HepG2 (cell line): ENCODE measurements around the gene PTPRU. TPM values are rescaled to one million over a fixed set of nuclear protein-coding genes. Genes with fewer than 3 reads are reported as not detected.

ENCODE experiments used
- NCOR1 ChIP-seq: fragments of 200-600 bp; sonication (generic); IDR thresholded peaks from 2 replicates; pipeline ENCODE4 v1.7.0; 2017; ENCODE audit warnings: antibody characterized with exemption, low read length, borderline replicate concordance
- PPARG ChIP-seq: conservative IDR thresholded peaks from 2 replicates; pipeline ENCODE4 v1.6.1; 2016; ENCODE audit warnings: missing biosample characterization, missing genetic modification reagents
- TBX3 ChIP-seq: fragments of 450-650 bp; IDR thresholded peaks from 2 replicates; pipeline ENCODE4 v1.6.1; 2017; ENCODE audit warnings: antibody characterized with exemption, mild to moderate bottlenecking, inconsistent platforms, borderline replicate concordance
- ZNF33B ChIP-seq: sonication (generic); formaldehyde crosslinking; IDR thresholded peaks from 2 replicates; pipeline ENCODE4 v1.5.1; 2020; ENCODE audit warnings: mild to moderate bottlenecking, missing genetic modification reagents
- ZSCAN9 ChIP-seq: IDR thresholded peaks from 2 replicates; pipeline ENCODE4 v1.6.1; 2016; ENCODE audit warnings: borderline replicate concordance
- polyA plus RNA-seq, 8 experiments: library from polyadenylated mRNA; depleted of rRNA in 3 of 8; stranded (reverse) in 7 of 8; unstranded in 1 of 8; fragments of >200 nt; fragmentation: Illumina TruSeq in 4 of 8; extraction: Trizol in 4 of 8; gene quantifications; 2 replicates each; pipeline versions ENCODE4 v1.2.1 to v1.2.3, GENCODE V29; 2011 to 2016; ENCODE audit warnings: low read depth in 4 of 8, missing spikeins in 1 of 8, mixed read lengths in 1 of 8; ENCODE audit not compliant: insufficient read depth in 1 of 8
- total RNA-seq, 5 experiments: library from RNA; depleted of rRNA; stranded (reverse); fragments of >200 nt; fragmentation: Illumina TruSeq; extraction: Trizol; gene quantifications; 2 replicates each; pipeline ENCODE4 v1.2.3, GENCODE V29; 2016; ENCODE audit warnings: low read depth in 1 of 5
- TF ChIP-seq, protein P1 (sequence below): sonication (generic); formaldehyde crosslinking; IDR thresholded peaks from one replicate; pipeline ENCODE4 v1.5.1; 2020; ENCODE audit warnings: mild to moderate bottlenecking, missing genetic modification reagents; ENCODE audit errors: not compliant biosample characterization
- TF ChIP-seq, protein P2 (sequence below): sonication (generic); formaldehyde crosslinking; IDR thresholded peaks from 2 replicates; pipeline ENCODE4 v1.4.0; 2020; ENCODE audit warnings: missing genetic modification reagents, borderline replicate concordance
- TF ChIP-seq, protein P3 (sequence below): sonication (generic); formaldehyde crosslinking; IDR thresholded peaks from 2 replicates; pipeline ENCODE4 v1.4.0; 2020; ENCODE audit warnings: mild to moderate bottlenecking, missing genetic modification reagents
- TF ChIP-seq, protein P4 (sequence below): sonication (generic); formaldehyde crosslinking; IDR thresholded peaks from 2 replicates; pipeline ENCODE4 v1.8.1; 2023; ENCODE audit warnings: mild to moderate bottlenecking, moderate library complexity, missing genetic modification reagents

Gene PTPRU
- total and polyA plus RNA-seq, 2 of the 13 experiments (the other 11 are each of a cell fraction or from before 2014, with no cell fraction given) = 21.6 to 22.3 TPM

- TF ChIP-seq, protein P1, sequence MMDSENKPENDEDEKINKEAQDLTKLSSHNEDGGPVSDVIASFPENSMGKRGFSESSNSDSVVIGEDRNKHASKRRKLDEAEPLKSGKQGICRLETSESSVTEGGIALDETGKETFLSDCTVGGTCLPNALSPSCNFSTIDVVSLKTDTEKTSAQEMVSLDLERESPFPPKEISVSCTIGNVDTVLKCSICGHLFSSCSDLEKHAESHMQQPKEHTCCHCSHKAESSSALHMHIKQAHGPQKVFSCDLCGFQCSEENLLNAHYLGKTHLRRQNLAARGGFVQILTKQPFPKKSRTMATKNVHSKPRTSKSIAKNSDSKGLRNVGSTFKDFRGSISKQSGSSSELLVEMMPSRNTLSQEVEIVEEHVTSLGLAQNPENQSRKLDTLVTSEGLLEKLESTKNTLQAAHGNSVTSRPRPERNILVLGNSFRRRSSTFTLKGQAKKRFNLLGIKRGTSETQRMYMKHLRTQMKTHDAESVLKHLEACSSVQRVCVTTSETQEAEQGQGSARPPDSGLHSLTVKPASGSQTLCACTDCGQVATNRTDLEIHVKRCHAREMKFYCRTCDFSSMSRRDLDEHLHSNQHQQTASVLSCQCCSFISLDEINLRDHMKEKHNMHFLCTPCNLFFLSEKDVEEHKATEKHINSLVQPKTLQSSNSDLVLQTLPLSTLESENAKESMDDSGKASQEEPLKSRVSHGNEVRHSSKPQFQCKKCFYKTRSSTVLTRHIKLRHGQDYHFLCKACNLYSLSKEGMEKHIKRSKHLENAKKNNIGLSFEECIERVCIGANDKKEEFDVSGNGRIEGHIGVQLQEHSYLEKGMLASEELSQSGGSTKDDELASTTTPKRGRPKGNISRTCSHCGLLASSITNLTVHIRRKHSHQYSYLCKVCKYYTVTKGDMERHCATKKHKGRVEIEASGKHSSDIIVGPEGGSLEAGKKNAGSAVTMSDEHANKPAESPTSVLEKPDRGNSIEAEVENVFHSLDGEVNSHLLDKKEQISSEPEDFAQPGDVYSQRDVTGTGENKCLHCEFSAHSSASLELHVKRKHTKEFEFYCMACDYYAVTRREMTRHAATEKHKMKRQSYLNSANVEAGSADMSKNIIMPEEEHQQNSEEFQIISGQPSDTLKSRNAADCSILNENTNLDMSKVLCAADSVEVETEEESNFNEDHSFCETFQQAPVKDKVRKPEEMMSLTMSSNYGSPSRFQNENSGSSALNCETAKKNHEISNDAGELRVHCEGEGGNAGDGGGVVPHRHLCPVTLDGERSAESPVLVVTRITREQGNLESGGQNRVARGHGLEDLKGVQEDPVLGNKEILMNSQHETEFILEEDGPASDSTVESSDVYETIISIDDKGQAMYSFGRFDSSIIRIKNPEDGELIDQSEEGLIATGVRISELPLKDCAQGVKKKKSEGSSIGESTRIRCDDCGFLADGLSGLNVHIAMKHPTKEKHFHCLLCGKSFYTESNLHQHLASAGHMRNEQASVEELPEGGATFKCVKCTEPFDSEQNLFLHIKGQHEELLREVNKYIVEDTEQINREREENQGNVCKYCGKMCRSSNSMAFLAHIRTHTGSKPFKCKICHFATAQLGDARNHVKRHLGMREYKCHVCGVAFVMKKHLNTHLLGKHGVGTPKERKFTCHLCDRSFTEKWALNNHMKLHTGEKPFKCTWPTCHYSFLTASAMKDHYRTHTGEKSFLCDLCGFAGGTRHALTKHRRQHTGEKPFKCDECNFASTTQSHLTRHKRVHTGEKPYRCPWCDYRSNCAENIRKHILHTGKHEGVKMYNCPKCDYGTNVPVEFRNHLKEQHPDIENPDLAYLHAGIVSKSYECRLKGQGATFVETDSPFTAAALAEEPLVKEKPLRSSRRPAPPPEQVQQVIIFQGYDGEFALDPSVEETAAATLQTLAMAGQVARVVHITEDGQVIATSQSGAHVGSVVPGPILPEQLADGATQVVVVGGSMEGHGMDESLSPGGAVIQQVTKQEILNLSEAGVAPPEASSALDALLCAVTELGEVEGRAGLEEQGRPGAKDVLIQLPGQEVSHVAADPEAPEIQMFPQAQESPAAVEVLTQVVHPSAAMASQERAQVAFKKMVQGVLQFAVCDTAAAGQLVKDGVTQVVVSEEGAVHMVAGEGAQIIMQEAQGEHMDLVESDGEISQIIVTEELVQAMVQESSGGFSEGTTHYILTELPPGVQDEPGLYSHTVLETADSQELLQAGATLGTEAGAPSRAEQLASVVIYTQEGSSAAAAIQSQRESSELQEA = peak; percentile 46
- TF ChIP-seq ZSCAN9 (CRISPR knock-in tag) (no peak), NCOR1 (no peak), PPARG (CRISPR knock-in tag) (no peak), ZNF33B (no peak), TBX3 (no peak)
- TF ChIP-seq, protein P2, sequence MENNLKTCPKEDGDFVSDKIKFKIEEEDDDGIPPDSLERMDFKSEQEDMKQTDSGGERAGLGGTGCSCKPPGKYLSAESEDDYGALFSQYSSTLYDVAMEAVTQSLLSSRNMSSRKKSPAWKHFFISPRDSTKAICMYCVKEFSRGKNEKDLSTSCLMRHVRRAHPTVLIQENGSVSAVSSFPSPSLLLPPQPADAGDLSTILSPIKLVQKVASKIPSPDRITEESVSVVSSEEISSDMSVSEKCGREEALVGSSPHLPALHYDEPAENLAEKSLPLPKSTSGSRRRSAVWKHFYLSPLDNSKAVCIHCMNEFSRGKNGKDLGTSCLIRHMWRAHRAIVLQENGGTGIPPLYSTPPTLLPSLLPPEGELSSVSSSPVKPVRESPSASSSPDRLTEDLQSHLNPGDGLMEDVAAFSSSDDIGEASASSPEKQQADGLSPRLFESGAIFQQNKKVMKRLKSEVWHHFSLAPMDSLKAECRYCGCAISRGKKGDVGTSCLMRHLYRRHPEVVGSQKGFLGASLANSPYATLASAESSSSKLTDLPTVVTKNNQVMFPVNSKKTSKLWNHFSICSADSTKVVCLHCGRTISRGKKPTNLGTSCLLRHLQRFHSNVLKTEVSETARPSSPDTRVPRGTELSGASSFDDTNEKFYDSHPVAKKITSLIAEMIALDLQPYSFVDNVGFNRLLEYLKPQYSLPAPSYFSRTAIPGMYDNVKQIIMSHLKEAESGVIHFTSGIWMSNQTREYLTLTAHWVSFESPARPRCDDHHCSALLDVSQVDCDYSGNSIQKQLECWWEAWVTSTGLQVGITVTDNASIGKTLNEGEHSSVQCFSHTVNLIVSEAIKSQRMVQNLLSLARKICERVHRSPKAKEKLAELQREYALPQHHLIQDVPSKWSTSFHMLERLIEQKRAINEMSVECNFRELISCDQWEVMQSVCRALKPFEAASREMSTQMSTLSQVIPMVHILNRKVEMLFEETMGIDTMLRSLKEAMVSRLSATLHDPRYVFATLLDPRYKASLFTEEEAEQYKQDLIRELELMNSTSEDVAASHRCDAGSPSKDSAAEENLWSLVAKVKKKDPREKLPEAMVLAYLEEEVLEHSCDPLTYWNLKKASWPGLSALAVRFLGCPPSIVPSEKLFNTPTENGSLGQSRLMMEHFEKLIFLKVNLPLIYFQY = peak; percentile 79; the same call in 1 of the 2 replicates
- TF ChIP-seq, protein P3, sequence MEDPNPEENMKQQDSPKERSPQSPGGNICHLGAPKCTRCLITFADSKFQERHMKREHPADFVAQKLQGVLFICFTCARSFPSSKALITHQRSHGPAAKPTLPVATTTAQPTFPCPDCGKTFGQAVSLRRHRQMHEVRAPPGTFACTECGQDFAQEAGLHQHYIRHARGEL = no peak
- TF ChIP-seq, protein P4, sequence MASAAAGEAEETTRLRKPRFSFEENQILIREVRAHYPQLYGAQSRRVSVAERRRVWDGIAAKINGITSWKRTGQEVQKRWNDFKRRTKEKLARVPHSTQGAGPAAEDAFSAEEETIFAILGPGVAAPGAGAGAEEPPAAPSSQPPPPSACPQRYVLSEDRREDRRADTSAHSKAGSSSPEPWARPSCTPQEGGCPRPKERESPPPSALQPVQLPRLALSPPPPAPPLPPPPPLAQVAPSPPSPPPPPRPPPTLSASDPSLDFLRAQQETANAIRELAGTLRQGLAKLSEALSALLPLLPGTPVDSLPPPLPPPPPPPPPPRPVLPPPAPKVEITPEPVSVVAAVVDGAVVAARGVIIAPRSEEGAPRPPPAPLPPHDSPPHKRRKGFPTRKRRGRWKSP (CRISPR knock-in tag) = 0 out of 2 replicates have a peak, but pooled peaks have one; percentile 33
These were observed 953 bp downstream of the PTPRU start (continued) for GRCh38 chr1:29237129-29237821.
